Measurements from ENCODE around the gene MRPS9. TPM values are rescaled to one million over a fixed set of nuclear protein-coding genes. Genes with fewer than 3 reads are reported as not detected.

Gene MRPS9
- total and polyA plus RNA-seq, 2 of the 13 experiments (the other 11 are each of a cell fraction or from before 2014, with no cell fraction given): 31.2 to 91.8 TPM

DNA sequence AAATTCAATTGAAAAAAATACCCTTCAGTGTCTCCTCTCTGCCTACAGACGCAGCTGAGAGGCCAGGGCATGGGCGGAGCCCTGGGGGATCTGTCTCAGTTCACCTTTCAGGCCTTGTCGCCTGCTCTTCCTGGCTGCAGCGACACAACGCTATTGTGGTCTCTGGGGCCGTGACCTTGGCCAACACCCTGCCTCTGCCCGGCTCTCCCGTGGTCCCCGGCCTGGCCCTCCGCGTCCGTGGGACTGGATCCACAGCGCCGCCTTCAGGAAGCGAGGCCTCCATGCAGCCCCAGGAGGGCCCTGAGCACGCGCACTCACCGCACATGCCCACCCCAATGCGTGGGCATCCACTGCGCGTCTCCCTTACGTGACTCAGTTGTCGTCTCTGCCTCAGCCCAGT, 81.1 kb downstream of the MRPS9 start:
- POLR2A ChIA-PET: no interaction called here

More for the DNA sequence above, 81.1 kb downstream of the MRPS9 start:
- FAIRE-seq (no peak), ATAC-seq (peak; percentile 37; the same call in 2 of the 3 replicates), DNase-seq (ENCODE audit: low spot score) (no peak)
- Histone ChIP-seq H3K4me2 (ENCODE audit: low read depth, low read length) (no peak overlapping the region), H3K79me2 (ENCODE audit: insufficient read depth, low read length) (no peaks in the 10 kb centered on the region), H3K4me1 (ENCODE audit: insufficient read depth, low read length) (no peaks in the 10 kb centered on the region), H3K9me3 (ENCODE audit: low read length) (no peaks in the 10 kb centered on the region), H3K36me3 (replicated peaks in 1 of 2; ENCODE audit: control insufficient read depth in 1 of 2, insufficient read depth in 2 of 2, low read length in 2 of 2) (no peaks in the 10 kb centered on the region), H4K20me1 (ENCODE audit: insufficient read depth, low read length) (no peaks in the 10 kb centered on the region), H3K4me3 (replicated peaks in 1 of 3; ENCODE audit: insufficient read depth in 1 of 3, low read depth in 2 of 3, low read length in 3 of 3) (no peak overlapping the region), H2AFZ (ENCODE audit: low read length) (no peak overlapping the region), H3K27me3 (ENCODE audit: control insufficient read depth in 1 of 2, insufficient read depth in 2 of 2, low read length in 2 of 2) (no peaks in the 10 kb centered on the region; a peak in 2 of 5 replicates), H3K9ac (ENCODE audit: insufficient read depth, low read depth, low read length) (no peak overlapping the region), H3K27ac (ENCODE audit: extremely low read length, insufficient read depth, low read length) (no peak overlapping the region)
- intact Hi-C loops (cut with micrococcal nuclease; ENCODE audit: unreplicated experiment) (no loop called here), in situ Hi-C loops (cut with HindIII; ENCODE audit: extremely low pct_ligation_motif_present, low pct_unique_long_range_greater_than_20kb) (no loop called here)
- BruUV-seq (replicated peaks): no TSS peak
- CTCF ChIA-PET (ENCODE audit: low intra/inter-chr PET ratio, low total read pairs): interaction anchor here (1.1 kb wide), 1 partner anchor 117 kb away, joined by 3 read pairs; no protein-coding TSS in a partner anchor
- no peak for TF ChIP-seq HMG20A (CRISPR knock-in tag; IDR thresholded peaks at IDR 0.05; ENCODE audit: borderline replicate concordance)
- no peak for TF ChIP-seq ZKSCAN5 (CRISPR knock-in tag; IDR thresholded peaks at IDR 0.05)
- TF ChIP-seq SP4 (CRISPR knock-in tag; IDR thresholded peaks at IDR 0.05): 0 out of 2 replicates have a peak, but pooled peaks have one; percentile 20
- TF ChIP-seq ZNF205 (CRISPR knock-in tag; IDR thresholded peaks at IDR 0.05): no peak
- TF ChIP-seq NFYB (CRISPR knock-in tag; IDR thresholded peaks at IDR 0.05): no peak
- TF ChIP-seq, protein P1, sequence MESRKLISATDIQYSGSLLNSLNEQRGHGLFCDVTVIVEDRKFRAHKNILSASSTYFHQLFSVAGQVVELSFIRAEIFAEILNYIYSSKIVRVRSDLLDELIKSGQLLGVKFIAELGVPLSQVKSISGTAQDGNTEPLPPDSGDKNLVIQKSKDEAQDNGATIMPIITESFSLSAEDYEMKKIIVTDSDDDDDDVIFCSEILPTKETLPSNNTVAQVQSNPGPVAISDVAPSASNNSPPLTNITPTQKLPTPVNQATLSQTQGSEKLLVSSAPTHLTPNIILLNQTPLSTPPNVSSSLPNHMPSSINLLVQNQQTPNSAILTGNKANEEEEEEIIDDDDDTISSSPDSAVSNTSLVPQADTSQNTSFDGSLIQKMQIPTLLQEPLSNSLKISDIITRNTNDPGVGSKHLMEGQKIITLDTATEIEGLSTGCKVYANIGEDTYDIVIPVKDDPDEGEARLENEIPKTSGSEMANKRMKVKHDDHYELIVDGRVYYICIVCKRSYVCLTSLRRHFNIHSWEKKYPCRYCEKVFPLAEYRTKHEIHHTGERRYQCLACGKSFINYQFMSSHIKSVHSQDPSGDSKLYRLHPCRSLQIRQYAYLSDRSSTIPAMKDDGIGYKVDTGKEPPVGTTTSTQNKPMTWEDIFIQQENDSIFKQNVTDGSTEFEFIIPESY (CRISPR knock-in tag; IDR thresholded peaks at IDR 0.05): peak; percentile 91
- TF ChIP-seq MIER2 (CRISPR knock-in tag; IDR thresholded peaks at IDR 0.05): no peak
- peak; percentile 36; the same call in 1 of the 2 replicates for TF ChIP-seq ZNF768 (CRISPR knock-in tag; IDR thresholded peaks at IDR 0.05)
- TF ChIP-seq, protein P2, sequence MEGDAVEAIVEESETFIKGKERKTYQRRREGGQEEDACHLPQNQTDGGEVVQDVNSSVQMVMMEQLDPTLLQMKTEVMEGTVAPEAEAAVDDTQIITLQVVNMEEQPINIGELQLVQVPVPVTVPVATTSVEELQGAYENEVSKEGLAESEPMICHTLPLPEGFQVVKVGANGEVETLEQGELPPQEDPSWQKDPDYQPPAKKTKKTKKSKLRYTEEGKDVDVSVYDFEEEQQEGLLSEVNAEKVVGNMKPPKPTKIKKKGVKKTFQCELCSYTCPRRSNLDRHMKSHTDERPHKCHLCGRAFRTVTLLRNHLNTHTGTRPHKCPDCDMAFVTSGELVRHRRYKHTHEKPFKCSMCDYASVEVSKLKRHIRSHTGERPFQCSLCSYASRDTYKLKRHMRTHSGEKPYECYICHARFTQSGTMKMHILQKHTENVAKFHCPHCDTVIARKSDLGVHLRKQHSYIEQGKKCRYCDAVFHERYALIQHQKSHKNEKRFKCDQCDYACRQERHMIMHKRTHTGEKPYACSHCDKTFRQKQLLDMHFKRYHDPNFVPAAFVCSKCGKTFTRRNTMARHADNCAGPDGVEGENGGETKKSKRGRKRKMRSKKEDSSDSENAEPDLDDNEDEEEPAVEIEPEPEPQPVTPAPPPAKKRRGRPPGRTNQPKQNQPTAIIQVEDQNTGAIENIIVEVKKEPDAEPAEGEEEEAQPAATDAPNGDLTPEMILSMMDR (CRISPR knock-in tag; IDR thresholded peaks at IDR 0.05): peak; percentile 28; the same call in 1 of the 2 replicates
- TF ChIP-seq, protein P3, sequence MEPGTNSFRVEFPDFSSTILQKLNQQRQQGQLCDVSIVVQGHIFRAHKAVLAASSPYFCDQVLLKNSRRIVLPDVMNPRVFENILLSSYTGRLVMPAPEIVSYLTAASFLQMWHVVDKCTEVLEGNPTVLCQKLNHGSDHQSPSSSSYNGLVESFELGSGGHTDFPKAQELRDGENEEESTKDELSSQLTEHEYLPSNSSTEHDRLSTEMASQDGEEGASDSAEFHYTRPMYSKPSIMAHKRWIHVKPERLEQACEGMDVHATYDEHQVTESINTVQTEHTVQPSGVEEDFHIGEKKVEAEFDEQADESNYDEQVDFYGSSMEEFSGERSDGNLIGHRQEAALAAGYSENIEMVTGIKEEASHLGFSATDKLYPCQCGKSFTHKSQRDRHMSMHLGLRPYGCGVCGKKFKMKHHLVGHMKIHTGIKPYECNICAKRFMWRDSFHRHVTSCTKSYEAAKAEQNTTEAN (CRISPR knock-in tag; conservative IDR thresholded peaks at IDR 0.05): no peak
- 74% methylated on average over 21 of the region's 23 CpGs for WGBS (ENCODE audit: low lambda C conversion rate)

Data from HepG2 (cell line).